Testis (tissue), 2 donors: ENCODE measurements around the gene OTUB1.

Source experiments
- POLR2A ChIP-seq: fragments of 450-650 bp; IDR thresholded peaks from one replicate; pipeline ENCODE4 v1.6.1; 2017; ENCODE audit warnings: antibody characterized with exemption, mild to moderate bottlenecking, moderate library complexity
- TF ChIP-seq, protein P1 (sequence below), 3 experiments: fragments of 450-650 bp in 2 of 3; fragments of 200-600 bp in 1 of 3; sonication (generic) in 1 of 3; IDR thresholded peaks; one replicate each; pipeline ENCODE4 v1.5.1; 2016 to 2019; ENCODE audit warnings: antibody characterized with exemption in 3 of 3, mild to moderate bottlenecking in 2 of 3, moderate library complexity in 1 of 3

- TF ChIP-seq, protein P1, sequence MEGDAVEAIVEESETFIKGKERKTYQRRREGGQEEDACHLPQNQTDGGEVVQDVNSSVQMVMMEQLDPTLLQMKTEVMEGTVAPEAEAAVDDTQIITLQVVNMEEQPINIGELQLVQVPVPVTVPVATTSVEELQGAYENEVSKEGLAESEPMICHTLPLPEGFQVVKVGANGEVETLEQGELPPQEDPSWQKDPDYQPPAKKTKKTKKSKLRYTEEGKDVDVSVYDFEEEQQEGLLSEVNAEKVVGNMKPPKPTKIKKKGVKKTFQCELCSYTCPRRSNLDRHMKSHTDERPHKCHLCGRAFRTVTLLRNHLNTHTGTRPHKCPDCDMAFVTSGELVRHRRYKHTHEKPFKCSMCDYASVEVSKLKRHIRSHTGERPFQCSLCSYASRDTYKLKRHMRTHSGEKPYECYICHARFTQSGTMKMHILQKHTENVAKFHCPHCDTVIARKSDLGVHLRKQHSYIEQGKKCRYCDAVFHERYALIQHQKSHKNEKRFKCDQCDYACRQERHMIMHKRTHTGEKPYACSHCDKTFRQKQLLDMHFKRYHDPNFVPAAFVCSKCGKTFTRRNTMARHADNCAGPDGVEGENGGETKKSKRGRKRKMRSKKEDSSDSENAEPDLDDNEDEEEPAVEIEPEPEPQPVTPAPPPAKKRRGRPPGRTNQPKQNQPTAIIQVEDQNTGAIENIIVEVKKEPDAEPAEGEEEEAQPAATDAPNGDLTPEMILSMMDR (IDR thresholded peaks at IDR 0.05), result no peak
- TF ChIP-seq POLR2A, result no peak
Measured at GRCh38 chr11:64035081-64035524, 48.9 kb downstream of the OTUB1 start.
